T-helper 1 cell (primary cell): ENCODE data around the gene EIF6.

Experiments used
- DNase-seq, 5 donors: peaks; one replicate each; pipeline ENCODE4 v3.0.0-alpha.2; 2012 to 2020

The EIF6 gene

DNA sequence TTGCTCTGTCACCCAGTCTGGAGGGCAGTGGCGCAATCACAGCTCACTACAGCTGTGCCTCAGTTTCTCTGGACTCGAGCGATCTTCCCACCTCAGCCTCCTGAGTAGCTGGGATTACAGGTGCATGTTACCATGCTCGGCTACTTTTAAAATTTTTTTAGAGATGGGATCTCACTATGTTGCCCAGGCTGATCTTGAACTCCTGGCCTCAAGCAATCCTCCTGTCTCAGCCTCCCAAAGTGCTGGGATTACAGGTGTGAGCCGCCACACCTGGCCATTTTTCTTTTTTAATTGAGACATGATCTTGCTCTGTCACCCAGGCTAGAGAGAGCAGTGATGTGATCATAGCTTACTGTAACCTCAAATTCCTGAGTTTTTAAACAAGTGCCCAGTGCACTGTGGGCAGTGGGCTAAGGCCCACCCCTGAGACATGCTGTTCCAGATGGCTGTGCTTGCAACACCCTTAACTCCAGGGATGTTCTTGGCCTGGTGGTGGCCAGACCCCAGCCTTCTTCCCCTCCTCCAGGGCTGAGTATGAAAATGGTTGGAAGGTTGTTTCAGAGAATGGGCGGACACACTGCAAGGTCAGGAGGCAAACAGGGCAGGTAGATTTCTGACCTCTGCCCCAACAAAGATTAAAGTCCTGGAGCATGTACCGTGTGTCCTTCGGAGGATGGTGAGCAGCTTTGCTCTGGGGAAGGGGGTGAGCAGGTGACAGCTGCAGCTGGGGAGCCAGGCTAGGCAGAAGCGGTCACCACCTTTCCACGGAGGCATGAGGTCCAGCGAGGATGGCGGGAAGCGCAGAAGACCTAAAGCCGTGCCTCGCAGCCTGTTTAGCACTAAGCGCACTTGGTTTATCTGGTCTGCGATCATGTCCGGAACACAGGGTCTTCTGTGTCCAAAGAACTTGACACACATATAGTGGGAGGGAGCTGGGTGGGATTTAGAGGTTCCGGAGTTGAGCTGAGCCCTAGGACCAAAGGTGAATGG is 9.0 kb upstream of the EIF6 start:
- DNase-seq, result no peak

DNA sequence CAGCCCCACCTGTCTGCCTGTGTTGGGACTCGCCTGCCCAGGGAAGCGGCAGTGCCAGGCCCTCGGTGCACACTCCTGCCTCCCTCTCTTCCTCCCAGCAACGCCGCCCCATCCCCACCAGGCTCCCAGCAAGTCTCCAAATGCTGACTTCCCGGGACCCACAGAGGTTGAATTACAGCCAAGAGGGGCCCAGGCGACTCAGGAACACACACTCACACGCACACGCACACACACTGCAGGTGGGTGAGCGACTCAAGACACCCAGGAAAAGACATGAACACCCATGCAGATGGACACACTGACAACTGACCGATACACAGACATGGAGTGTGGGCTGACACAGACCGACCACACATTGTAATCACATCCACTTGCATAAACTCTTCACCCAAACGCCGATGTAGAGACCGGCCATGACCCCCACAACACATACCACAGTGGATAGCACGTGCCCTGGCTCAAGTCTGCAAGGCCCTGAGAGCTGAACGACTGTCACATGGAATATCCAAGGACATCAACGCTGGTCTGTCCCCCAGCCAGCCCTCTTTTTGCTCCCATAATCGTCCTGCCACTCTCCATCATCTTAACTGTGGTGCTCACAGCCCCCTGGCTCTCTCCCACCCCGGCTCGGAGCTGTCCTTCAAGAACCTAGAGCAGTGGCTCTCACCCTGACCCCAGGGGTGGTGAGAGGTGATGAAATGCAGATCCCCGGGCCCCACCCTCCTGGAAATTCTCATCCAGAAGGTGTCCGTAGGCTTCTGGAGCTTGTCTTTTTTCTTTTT is 8.1 kb upstream of the EIF6 start:
- DNase-seq, result no peak

DNA sequence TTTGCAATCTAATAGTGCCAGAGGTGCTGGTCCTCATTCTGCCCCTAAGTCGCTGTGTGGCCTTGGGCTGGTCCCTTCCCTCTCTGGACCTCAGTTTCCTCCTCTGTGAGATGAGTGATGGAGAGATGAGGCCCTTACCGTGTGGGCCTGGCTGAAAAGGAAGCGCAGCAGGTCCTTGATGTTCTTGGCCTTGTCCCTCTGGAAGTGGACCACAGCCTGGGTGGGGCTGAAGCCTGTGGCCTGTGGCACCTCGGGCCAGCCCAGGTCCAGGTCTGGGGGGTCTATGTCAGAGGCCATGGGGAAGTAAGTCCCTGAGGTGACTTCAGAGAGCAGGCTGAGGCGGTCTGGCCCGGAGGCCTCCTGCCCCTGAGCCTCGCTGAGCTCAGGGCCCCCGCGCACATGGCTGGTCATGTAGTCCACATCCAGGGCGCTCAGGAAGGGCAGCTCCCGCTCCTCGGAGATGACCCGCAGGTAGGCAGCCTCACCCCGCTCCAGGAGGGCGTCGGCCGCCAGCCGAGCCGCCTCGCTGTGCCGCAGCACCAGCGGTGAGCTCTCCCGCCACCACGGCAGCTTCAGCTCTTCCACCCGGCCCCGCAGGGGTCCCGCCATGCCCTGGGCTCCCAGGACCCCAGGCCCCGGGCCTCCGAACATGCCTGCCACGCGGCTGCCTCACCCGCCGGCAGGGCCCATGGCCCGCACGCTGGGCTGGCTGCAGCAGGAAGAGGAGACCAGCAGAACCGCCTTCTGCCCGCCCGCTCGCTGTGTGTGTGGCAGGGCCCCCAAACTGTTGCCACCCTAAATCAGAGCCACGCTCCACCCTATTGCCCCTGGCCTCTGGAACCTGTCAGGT is 7.3 kb upstream of the EIF6 start, which contains the start of gene FAM83C:
FAM83C (minus strand) TSS at position 772 of the 850 bp plus-strand sequence; CDS start at position 651, 121 bp downstream.
- no peak for DNase-seq

DNA sequence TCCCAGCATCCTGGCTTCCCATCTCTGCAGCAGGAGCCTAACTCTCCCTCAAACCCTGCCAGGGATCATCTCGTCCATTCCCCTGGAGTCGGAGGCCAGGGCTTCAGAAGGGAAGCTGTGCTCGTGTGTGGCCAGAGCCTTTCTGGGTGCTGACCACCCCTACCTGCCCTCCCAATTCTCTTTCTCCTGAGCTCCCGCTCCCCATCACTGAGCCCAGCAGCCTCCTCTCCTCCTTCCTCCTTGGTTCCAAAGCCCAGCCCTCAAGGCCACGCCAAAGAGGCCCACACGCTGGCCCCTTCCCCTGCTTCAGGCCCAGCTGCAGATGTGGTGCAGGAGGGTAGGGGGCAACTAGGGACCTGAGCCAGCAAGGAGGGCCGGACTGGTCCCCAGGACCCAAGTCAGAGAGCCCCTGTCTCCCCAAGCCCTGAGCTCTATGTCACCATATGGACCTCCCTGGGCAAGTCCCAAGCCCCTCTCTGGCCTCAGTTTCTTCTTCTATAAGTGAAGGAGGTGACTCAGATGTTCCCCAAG is 6.4 kb upstream of the EIF6 start:
- no peak for DNase-seq

DNA sequence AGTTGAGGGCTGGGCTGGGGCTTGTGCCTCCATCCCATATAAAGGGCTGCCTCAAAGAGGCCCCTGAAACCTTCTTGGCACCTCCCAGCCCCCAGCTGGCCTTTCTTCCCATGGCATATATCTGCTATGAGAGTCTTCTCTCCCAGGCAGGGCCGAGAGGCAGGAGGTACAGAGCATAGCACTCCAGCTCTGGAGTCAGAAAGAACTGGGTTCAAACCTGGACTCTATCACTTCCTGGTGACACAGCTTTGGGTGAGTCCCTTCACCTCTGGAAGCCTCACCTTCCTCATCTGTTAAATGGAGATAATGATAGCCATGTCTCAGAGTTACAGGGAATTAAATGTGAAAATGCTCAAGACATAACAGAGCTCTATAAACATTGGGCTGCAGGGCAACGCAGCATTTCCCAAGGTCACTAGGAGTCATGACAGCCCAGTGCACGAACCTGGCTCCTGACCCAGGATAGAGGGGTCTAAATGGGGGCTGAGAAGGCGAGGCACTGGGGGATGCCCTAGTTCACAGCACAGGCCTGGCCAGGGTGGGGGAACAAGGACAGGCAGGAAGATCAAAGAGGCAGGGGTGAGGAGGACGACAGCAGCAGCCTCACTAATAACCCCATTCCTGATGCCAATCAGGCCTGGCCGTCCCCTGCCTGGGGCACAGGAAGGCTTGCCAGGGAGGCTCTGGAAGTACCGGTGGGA is 5.8 kb upstream of the EIF6 start:
- DNase-seq, result no peak

DNA sequence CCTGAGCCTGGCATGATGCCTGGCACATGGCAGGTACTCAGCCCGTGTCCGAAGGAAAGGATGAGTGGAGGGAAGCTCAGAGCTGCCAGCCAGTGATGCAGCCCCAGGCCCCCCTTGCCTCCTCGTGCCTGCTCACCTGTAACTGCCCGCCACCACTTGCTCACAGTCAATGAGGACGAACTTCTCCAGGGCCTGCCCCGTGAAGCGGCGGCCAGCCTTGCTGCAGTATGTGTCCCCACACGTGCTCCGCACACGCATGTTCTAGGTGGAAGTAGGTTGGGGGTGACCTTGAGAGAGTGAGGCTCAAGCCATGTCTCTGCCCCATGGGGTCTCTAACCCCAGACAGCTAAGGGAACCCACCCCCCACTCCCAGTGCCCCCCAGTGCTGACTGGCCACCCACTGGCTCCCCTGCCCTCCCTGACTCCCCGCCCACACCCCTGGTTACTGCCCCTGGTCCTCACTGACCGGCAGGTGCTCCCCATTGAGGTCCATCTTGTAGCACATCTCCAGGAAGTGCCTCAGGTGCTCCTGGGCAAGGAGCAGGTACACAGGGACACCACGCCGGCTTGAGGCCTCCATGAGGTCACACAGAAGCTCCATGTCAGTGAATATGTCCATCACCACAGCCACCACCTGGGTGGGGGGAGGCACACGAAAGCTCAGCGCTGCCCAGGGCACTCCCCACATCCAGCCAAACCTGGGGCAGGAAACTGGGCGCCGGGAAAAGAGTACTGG is 3.9 kb upstream of the EIF6 start:
- no peak for DNase-seq

DNA sequence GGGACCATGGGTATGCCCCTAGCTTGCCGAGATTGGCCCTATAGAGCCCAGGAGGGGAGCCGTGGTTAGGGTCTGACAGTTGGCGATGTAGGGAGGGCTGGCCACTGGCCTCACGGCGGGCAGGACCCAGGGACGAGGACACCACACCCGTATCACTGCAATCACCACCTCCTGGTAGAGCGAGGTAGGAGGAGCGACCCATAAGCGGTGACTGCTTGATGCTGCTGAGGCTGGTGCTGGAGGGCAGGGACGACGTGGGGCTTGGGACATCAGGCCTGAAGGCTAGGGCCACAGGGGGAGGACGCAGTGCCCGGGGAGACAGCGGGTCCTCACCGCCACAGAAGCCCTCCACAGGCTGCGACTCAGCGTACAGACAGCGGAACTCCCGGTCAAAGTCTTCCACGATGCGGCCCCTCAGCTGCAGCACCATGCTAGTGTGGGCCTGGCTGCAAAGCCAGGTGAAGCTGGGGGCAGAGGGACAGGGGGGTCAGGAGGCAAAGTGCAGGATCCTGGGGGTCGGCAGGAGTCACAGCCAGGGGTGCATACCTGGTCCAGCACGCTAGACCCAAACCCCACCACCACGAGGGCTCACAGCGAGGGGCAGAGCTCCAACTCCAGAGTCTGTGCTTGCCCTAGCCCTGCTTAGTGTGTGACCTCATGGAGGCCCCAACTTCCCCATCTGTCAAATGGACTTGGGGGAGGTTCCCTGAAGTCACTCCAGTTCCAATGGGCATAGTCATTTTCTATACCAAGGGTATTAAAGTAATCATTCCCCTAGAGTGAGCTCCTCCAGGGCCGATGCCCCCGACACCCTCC is 3.1 kb upstream of the EIF6 start:
- DNase-seq, result no peak

GRCh38 chr20:35286899-35287508 is 2.4 kb upstream of the EIF6 start:
- DNase-seq, result no peak

- DNase-seq, result no peak
Measured at GRCh38 chr20:35286077-35286898, 1.7 kb upstream of the EIF6 start.

- DNase-seq, result no peak
Measured at GRCh38 chr20:35285806-35286076, 1.2 kb upstream of the EIF6 start.

GRCh38 chr20:35284992-35285805 is 627 bp upstream of the EIF6 start:
- no peak for DNase-seq

GRCh38 chr20:35283441-35284266 is 918 bp downstream of the EIF6 start:
- DNase-seq, result no peak

GRCh38 chr20:35281506-35282101 is 3.0 kb downstream of the EIF6 start:
- DNase-seq, result no peak

DNA sequence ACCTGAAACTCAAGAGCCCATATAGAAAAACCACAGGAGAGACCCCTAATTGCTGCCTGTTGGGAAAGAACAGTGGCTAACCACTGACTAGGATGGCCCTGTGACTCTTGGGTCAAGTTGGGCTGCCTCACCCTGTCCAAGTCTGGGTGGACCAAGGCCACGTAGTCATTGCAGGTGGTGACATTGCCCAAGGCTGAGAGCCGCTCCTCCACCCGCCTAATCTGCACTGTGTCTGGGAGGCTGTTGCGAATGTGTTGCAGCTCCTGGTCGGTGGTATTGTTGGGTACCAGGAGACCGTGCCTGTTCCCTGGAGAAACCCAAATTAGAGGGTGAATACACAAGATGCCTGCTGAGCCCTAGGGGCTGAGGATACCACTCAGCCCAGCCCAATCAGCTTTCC is 4.0 kb downstream of the EIF6 start:
- DNase-seq, result no peak

DNA sequence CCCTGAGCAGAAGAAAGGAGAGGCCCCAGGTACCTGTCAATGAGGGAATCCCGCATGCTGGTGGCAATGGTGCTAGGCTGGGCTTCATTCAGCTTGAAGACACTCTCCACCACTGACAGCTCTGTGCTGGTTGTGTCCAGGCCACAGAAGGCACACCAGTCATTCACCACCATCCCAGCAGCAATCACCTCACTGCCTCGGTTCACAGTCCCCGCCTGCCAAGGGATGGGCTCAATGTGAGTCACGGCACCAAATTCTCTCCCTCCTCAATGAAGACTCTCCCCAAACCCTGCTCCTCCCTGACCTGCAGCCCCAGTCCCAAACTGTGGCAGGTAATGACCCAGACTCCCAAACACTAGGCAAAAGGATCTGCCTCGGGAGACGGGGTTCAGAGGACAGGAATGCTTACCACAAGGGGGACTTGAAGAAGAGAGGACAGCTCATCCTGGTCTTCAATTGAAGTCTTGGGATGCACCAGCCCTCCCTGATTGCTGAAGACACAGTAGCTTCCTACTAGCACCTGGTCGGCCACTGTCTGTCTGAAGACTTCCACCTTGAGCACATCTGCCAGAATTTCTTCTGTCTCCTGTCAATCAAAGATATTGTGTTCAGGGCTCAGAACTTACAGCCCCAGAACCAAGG is 4.9 kb downstream of the EIF6 start:
- no peak for DNase-seq

- no peak for DNase-seq
Measured at GRCh38 chr20:35279040-35279439, 5.5 kb downstream of the EIF6 start.
